Measurements from ENCODE around the gene CLCN2. TPM values are rescaled to one million over a fixed set of nuclear protein-coding genes. Genes with fewer than 3 reads are reported as not detected.

The CLCN2 gene
- total and polyA plus RNA-seq, 2 of the 8 experiments (the other 6 are each of a cell fraction or from before 2014, with no cell fraction given) = 13.7 to 16.1 TPM

DNA sequence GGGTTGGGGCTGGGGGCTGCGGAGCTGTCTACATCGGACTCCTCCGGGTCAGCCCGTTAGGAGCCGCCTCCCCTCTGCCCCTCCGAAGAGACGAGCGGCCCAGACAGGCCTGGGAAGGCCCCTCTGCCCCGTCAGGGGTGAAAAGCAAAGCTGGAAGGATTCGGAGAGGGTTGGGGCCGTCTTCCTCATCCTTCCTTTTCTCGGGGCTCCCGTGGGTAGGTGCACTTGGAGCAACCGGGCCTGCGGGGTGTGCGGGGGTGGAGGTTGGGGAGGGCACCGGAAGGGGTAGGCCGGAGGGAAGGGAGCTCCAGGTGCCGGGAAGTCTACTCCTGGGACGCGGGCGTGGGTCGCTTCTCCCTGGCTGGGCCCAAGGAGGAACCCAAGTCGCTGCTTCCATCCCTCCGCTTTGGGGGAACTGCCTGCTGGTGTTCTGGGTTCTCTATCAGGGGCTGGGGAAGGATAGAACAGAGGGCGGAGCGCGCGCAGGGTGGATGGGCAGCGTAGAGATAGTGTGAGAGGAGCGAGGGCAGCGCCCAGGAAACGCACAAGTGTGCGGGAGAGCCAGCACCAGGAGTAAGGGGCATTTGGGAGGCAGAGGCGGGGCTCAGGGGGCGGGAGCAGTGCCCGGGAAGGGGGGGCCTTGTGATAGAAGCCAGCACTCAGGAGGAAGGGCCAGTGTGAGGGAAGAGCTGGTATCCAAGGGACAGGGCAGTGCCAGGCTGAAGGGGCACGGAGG, 695 bp upstream of the CLCN2 start (continued):
- TF ChIP-seq CTBP2 (IDR thresholded peaks at IDR 0.05; ENCODE audit: borderline replicate concordance, insufficient read depth, insufficient read length, low read length) = peak; percentile 6
